ENCODE measurements around the gene ARHGEF28.

DNA sequence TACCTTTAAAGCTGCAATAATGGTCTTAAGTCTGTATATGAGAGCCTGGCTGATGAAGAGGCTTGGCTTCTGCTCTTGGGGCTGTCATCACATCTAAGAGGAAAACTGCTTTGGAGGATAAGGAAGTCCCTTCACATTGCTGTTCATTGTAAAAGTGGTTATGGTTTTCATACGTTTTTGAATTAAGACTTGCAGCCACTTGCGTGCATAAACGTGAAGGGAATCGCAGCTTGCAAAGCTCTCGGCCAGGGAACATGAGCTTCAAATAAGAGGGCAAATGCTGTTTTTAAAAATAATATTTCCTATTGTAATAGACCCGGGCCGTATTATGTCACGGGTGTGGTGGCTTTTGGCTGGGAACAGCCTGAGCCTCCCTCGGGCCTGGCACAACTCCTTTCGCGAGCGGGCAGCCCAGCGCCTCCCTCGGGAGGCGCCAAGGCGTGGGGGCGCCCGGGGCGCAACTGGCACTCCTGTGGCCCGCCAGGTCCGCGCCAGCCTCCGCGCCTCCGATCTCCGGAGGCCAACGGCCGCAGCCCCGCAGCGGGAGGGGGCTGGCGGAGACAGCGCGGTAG, 538 bp upstream of the ARHGEF28 start:
- TF ChIP-seq POLR2A (IDR thresholded peaks at IDR 0.05): no peak
- TF ChIP-seq, protein P1, sequence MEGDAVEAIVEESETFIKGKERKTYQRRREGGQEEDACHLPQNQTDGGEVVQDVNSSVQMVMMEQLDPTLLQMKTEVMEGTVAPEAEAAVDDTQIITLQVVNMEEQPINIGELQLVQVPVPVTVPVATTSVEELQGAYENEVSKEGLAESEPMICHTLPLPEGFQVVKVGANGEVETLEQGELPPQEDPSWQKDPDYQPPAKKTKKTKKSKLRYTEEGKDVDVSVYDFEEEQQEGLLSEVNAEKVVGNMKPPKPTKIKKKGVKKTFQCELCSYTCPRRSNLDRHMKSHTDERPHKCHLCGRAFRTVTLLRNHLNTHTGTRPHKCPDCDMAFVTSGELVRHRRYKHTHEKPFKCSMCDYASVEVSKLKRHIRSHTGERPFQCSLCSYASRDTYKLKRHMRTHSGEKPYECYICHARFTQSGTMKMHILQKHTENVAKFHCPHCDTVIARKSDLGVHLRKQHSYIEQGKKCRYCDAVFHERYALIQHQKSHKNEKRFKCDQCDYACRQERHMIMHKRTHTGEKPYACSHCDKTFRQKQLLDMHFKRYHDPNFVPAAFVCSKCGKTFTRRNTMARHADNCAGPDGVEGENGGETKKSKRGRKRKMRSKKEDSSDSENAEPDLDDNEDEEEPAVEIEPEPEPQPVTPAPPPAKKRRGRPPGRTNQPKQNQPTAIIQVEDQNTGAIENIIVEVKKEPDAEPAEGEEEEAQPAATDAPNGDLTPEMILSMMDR (IDR thresholded peaks at IDR 0.05): no peak
